Glutamatergic neuron (in vitro differentiated cells): ENCODE data around the gene CNOT1. TPM values are rescaled to one million over a fixed set of nuclear protein-coding genes. Genes with fewer than 3 reads are reported as not detected.

Source experiments
- DNase-seq: peaks from one replicate; pipeline ENCODE4 v3.0.0; 2022
- H3K27ac Mint-ChIP-seq: one replicate; pipeline ENCODE4 v1.8.0; 2020; ENCODE audit warnings: mild to moderate bottlenecking, mixed read lengths, inconsistent platforms; ENCODE audit not compliant: unreplicated experiment
- H3K27me3 Mint-ChIP-seq: one replicate; pipeline ENCODE4 v1.8.0; 2020; ENCODE audit warnings: mild to moderate bottlenecking, moderate library complexity, mixed read lengths, inconsistent platforms; ENCODE audit not compliant: unreplicated experiment
- H3K36me3 Mint-ChIP-seq: one replicate; pipeline ENCODE4 v1.8.0; 2020; ENCODE audit warnings: mild to moderate bottlenecking, mixed read lengths, inconsistent platforms; ENCODE audit not compliant: unreplicated experiment
- H3K4me1 Mint-ChIP-seq: one replicate; pipeline ENCODE4 v1.8.0; 2020; ENCODE audit warnings: mild to moderate bottlenecking, low read depth, mixed read lengths, inconsistent platforms; ENCODE audit not compliant: unreplicated experiment
- H3K4me3 Mint-ChIP-seq: one replicate; pipeline ENCODE4 v1.8.0; 2020; ENCODE audit warnings: mild to moderate bottlenecking, mixed read lengths, inconsistent platforms; ENCODE audit not compliant: unreplicated experiment
- H3K9me3 Mint-ChIP-seq: one replicate; pipeline ENCODE4 v1.8.0; 2020; ENCODE audit warnings: mild to moderate bottlenecking, moderate library complexity, mixed read lengths, inconsistent platforms; ENCODE audit not compliant: unreplicated experiment
- CTCF ChIP-seq: fragments of 200-600 bp; sonication (generic); IDR thresholded peaks from one replicate; pipeline ENCODE4 v1.5.0; 2021; ENCODE audit not compliant: partially characterized antibody, unreplicated experiment
- total RNA-seq: library from RNA; stranded (reverse); fragmentation: NEBNext Ultra II Directional; extraction: Animal tissue kit (Norgen Biotek cat#: 25700); gene quantifications from one replicate; pipeline ENCODE4 v1.2.1, GENCODE V29; 2021; ENCODE audit not compliant: unreplicated experiment

The CNOT1 gene
- total RNA-seq, 1 donor from 2014 or later = 165 TPM

DNA sequence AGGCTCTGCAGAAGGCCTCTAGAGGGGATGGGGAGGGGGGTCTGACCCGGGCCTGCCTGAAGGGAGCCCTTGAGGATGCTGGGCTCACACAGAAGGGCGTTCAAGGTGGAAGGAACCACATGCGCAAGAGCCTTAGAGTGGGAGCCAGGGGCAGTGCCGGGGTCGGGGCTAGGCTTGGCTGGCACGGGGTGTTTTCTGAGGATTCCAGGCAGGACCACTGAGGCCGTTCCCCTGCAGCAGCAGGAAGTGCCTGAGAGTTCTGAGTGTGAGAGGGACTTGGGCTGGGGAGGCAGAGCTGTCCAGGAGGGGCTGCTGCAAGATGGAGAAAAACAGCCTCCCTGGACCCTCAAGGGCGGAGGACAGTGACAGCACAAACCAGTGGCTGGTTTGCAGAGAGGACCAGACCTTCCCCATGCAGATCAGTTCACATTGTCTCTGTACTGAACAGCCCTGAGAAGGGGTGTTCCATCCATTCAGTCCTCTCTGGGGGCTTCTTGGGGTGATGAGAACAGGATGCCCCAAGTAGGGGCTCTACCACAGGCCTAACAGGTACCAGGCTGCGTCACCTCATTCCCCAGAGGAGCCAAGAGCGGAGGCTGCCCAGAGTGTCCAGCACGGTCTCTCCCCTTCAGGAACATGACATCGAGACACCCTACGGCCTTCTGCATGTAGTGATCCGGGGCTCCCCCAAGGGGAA lies 126.3 kb downstream of the CNOT1 start:
- no peak for TF ChIP-seq CTCF

DNA sequence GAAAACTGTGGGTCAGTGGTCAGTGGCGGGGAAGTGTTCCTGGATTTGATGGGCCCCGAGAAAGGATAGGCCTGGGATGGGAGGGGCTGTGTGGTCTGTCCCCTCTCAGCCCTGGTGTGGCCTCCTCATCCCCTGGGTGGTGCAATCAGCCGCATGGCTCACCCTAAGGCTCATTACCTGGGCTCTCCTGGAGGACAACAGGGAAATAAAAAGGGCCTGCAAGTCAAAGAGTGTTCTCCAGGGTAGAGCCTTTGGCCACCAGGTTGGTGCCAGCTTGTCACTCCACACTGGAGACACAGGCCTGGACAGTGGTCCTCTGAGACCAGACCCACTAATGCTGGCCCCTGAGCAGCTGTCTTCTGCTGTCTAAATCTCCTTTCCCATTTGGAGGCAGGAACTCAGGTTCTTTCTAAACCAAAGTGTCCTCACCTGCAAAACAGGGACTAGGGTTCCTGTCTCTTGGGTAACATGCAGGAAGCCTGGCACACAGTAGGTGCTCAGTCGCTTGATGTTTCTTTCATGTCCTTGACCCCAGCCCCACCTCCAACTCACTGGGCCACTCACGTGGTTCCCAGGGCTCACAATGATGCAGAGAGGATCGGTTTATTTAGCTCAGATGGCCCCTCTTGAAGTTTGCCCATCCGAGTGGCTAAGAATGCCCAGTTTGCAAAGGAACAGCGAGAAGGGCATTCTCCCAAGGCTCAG lies 127.3 kb downstream of the CNOT1 start:
- peaks cover 13% of the 10 kb centered on the region for H3K9me3 Mint-ChIP-seq
- no peak for TF ChIP-seq CTCF
- H3K36me3 Mint-ChIP-seq = no peaks in the 10 kb centered on the region
- H3K27me3 Mint-ChIP-seq = peaks cover 11% of the 10 kb centered on the region
- peak overlapping the region; percentile 59 for H3K27ac Mint-ChIP-seq
- peaks cover 12% of the 10 kb centered on the region for H3K4me1 Mint-ChIP-seq
- DNase-seq = no peak
- peak overlapping the region; percentile 99 for H3K4me3 Mint-ChIP-seq

More for the DNA sequence above, 126.3 kb downstream of the CNOT1 start:
- no peaks in the 10 kb centered on the region for H3K36me3 Mint-ChIP-seq
- peak overlapping the region; percentile 99 for H3K4me3 Mint-ChIP-seq
- H3K27ac Mint-ChIP-seq = no peak overlapping the region
- H3K9me3 Mint-ChIP-seq = peaks cover 13% of the 10 kb centered on the region
- H3K27me3 Mint-ChIP-seq = peaks cover 11% of the 10 kb centered on the region
- DNase-seq = no peak
- H3K4me1 Mint-ChIP-seq = peaks cover 12% of the 10 kb centered on the region

- peaks cover 14% of the 10 kb centered on the region for H3K9me3 Mint-ChIP-seq
- H3K27ac Mint-ChIP-seq = peak overlapping the region; percentile 95
- no peaks in the 10 kb centered on the region for H3K36me3 Mint-ChIP-seq
- H3K4me3 Mint-ChIP-seq = peak overlapping the region; percentile 99
- H3K4me1 Mint-ChIP-seq = peaks cover 16% of the 10 kb centered on the region
- no peak for TF ChIP-seq CTCF
- peak; percentile 91 for DNase-seq
- peaks cover 14% of the 10 kb centered on the region for H3K27me3 Mint-ChIP-seq
Measured at GRCh38 chr16:58501242-58502131, 128.1 kb downstream of the CNOT1 start.

DNA sequence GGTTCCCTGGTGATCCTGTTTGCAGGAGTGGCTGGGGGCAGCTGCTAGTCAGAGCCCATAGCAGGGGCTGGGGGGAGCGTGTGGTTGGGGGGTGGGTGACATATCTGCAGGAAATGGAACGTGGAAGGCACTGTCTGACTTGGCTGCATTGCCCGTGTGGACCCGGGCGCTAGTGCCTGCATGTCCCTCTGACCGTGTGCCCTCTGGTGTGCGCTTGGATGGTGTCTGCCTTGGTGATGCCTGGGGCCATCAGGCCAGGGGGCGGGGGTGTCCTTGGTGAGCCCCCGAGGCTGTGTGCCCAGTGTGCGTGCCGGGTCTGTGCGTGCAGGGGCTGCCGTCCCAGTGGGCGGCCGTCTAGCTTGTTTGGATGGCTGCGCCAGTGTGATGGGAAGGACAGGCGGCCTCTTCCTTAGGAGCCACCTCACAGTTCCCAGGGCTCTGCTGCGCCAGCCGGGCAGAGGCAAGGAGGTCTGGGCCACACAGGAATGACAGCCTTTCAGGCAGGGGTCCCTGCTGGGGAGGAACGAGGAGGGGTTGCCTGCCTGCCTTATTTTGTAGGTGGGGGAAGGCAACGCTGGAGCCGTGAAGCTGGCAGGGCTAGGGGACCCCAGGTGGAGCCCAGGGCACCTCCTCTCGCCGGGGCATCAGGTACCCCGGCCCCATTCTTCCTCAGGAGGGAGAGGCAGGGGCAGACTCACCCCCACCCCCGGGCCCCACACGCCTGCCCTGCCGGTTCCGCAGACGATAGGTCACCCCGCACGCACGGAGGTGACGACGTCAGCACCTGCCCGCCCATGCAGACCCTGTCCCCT lies 129.0 kb downstream of the CNOT1 start:
- Mint-ChIP-seq H3K4me1 (peaks cover 17% of the 10 kb centered on the region), H3K9me3 (peaks cover 13% of the 10 kb centered on the region), H3K27me3 (peaks cover 12% of the 10 kb centered on the region), H3K27ac (peak overlapping the region; percentile 94), H3K4me3 (peak overlapping the region; percentile 99), H3K36me3 (no peaks in the 10 kb centered on the region)
- no peak for TF ChIP-seq CTCF
- DNase-seq = peak; percentile 48
